Tibial nerve (tissue), 4 donors: ENCODE results near the gene PTOV1.
"Not testable (repeated sequence)": the region's sequence is repeated elsewhere in the genome, so short reads cannot be mapped to it uniquely, and the experiment has no call there.

Experiments
- EP300 ChIP-seq, 2 donors: sonication (generic); formaldehyde crosslinking; IDR thresholded peaks; one replicate each; pipeline ENCODE4 v1.6.1; 2017; ENCODE audit warnings: antibody characterized with exemption in 2 of 2, mild to moderate bottlenecking in 1 of 2
- POLR2A ChIP-seq, 2 donors: fragments of 450-650 bp; IDR thresholded peaks; one replicate each; pipeline ENCODE4 v1.6.1; 2017; ENCODE audit warnings: antibody characterized with exemption in 2 of 2, mild to moderate bottlenecking in 2 of 2, moderate library complexity in 2 of 2
- TF ChIP-seq, protein P1 (sequence below), 5 experiments: fragments of 200-600 bp in 3 of 5; fragments of 450-650 bp in 2 of 5; sonication (generic) in 3 of 5; IDR thresholded peaks; one replicate each; pipeline ENCODE4 v1.5.1; 2016 to 2019; ENCODE audit warnings: antibody characterized with exemption in 5 of 5, mild to moderate bottlenecking in 3 of 5, moderate library complexity in 2 of 5

DNA sequence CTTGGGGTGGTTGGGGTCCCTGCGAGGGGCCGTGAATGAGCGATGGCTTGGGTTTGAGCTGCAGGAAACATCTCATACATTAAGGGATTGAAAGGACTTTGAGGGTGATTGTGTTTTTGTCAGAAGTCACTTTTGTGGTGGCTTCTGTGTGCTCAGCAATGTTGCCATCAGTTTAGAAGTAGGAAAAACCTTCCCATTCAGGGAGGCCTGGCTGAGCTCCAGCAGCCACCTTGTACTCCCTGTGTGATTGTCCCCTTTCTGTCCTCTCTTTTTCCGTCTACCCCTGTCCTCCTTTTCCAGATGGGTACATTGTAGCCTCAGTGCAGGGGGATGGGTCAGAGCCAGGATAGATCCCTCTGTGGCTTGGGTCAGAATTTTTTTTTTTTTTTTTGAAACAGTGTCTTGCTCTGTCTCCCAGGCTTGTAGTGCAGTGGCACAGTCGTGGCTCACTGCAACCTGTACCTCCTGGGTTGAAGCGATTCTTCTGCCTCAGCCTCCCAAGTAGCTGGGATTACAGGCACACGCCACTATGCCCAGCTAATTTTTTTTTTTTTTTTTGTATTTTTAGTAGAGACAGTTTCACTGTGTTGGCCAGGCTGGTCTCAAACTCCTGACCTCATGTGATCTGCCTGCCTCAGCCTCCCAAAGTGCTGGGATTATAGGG, 31.4 kb upstream of the PTOV1 start:
- TF ChIP-seq, protein P1, sequence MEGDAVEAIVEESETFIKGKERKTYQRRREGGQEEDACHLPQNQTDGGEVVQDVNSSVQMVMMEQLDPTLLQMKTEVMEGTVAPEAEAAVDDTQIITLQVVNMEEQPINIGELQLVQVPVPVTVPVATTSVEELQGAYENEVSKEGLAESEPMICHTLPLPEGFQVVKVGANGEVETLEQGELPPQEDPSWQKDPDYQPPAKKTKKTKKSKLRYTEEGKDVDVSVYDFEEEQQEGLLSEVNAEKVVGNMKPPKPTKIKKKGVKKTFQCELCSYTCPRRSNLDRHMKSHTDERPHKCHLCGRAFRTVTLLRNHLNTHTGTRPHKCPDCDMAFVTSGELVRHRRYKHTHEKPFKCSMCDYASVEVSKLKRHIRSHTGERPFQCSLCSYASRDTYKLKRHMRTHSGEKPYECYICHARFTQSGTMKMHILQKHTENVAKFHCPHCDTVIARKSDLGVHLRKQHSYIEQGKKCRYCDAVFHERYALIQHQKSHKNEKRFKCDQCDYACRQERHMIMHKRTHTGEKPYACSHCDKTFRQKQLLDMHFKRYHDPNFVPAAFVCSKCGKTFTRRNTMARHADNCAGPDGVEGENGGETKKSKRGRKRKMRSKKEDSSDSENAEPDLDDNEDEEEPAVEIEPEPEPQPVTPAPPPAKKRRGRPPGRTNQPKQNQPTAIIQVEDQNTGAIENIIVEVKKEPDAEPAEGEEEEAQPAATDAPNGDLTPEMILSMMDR (IDR thresholded peaks at IDR 0.05) = not testable (repeated sequence)
- TF ChIP-seq EP300, POLR2A (IDR thresholded peaks at IDR 0.05): not testable (repeated sequence)
